ENCODE measurements around the gene ATE1.

The ATE1 gene

GRCh38 chr10:121865554-121865953 lies 62.3 kb downstream of the ATE1 start:
- DNase-seq (ENCODE audit: low read depth): no peak
- no peak for TF ChIP-seq CTCF (conservative IDR thresholded peaks at IDR 0.05; ENCODE audit: low read depth, low read length)
- no peak overlapping the region for H3K4me3 ChIP-seq (ENCODE audit: low read depth, low read length)

DNA sequence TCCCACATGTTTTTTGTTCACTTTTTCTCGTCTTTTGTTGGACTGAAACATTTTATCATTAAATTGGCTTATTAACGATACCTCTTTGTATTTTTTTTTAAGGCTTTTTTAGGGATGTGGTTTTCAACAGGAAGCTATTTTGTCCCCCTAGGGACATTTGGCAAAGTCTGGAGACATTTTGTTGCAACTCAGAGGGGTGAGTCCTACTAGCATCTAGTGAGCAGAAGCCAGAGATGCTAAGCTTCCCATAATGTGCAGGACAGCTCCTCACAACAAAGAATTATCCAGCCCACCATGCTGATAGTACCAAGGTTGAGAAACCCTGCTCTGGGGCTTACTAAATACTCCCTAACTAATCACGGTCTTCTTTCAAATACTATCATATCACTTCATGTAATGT lies 63.2 kb downstream of the ATE1 start:
- H3K4me3 ChIP-seq (ENCODE audit: low read depth, low read length): no peak overlapping the region
- no peak for TF ChIP-seq CTCF (conservative IDR thresholded peaks at IDR 0.05; ENCODE audit: low read depth, low read length)
- no peak for DNase-seq (ENCODE audit: low read depth)

- no peak overlapping the region for H3K4me3 ChIP-seq (ENCODE audit: low read depth, low read length)
- TF ChIP-seq CTCF (conservative IDR thresholded peaks at IDR 0.05; ENCODE audit: low read depth, low read length): no peak
- no peak for DNase-seq (ENCODE audit: low read depth)
Observed at GRCh38 chr10:121864168-121864567, 63.7 kb downstream of the ATE1 start.

DNA sequence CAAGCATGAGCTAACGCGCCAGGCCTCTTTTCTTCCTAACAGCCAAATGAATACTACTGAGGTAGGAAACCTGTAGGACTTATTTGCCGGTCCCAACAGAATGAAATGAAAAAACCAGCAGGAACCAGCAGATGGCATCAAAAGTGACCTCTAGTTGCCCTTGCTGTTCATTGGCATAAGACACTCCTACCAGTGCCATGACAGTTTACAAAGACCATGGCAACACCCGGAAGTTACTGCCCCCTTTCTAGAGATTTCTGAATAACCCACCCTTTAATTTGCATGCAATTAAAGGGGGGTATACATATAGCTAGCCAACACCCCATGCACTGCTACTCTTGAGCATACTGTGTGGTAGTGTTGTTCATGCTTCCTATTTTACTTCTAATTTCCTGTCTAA lies 65.2 kb downstream of the ATE1 start:
- H3K4me3 ChIP-seq (ENCODE audit: low read depth, low read length): no peak overlapping the region
- no peak for TF ChIP-seq CTCF (conservative IDR thresholded peaks at IDR 0.05; ENCODE audit: low read depth, low read length)
- DNase-seq (ENCODE audit: low read depth): no peak

DNA sequence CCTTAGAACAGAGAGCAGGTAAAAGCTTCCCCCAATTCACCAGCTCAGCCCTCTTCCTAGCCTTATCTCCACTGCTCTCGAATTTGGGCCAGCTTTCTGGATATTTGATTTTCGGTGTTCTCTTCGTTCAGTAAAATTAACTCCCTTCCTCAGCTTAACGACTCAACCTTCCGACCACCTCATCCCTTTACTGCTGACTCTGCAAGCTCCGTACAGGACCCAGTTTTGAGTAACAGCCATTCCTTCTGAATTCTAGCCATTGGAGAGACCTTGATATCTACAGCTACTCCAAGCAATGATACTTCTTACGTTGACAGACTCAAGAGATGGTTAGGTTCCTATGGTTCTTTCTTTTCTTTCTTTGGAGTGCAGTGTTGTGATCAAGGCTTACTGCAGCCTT lies 65.8 kb downstream of the ATE1 start:
- DNase-seq (ENCODE audit: low read depth): no peak
- TF ChIP-seq CTCF (conservative IDR thresholded peaks at IDR 0.05; ENCODE audit: low read depth, low read length): no peak
- no peak overlapping the region for H3K4me3 ChIP-seq (ENCODE audit: low read depth, low read length)

DNA sequence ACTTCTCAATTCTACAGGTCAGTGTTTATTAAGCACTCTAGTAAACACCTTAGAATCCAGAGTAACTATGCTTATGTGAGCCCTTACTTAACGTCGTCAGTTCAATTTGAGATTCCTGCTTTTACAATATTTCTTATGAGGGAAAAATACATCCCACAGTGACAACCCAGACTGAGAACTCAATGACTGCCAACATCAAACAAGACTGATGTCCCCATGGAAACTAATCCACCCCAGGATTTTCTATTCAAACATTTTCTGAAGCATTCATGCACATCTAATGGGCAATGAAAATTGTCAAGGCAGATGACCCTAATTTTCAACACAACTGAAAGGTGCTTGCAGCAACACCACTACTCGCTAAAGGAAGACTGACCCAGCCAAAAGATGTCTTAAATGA lies 67.0 kb downstream of the ATE1 start:
- H3K4me3 ChIP-seq (ENCODE audit: low read depth, low read length): no peak overlapping the region
- no peak for TF ChIP-seq CTCF (conservative IDR thresholded peaks at IDR 0.05; ENCODE audit: low read depth, low read length)
- no peak for DNase-seq (ENCODE audit: low read depth)

DNA sequence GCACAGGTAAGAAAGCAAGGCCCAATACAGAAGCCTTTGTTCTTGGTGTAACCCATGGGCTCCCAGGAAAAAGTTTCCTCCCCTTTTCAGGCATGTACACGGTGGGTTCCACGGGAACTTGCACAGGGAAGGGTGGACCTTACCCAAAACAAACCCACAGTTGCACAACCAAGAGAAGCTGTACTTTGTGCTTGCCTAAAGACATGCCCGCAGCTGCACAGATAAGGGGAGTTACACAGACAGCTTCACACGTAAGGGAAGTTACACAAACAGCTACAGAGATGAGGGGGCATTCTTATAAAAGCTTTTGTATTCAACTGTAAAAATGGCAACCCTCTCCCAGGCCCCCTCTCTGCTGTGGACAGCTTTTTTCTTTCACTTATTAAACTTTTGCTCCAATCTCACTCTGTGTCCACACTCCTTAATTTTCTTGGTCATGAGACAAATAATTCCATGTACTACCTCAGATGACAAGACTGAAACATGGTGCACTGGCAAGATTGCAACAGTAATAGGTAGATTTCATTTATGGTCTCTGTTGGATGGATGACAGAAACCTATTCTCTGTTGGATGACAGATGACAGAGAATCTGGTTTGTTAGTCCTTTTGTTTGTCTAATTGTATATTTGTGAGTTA lies 72.9 kb downstream of the ATE1 start:
- TF ChIP-seq CTCF (conservative IDR thresholded peaks at IDR 0.05; ENCODE audit: low read depth, low read length): no peak
- DNase-seq (ENCODE audit: low read depth): no peak
- H3K4me3 ChIP-seq (ENCODE audit: low read depth, low read length): no peak overlapping the region
